ENCODE results near the gene HDDC3.

DNA sequence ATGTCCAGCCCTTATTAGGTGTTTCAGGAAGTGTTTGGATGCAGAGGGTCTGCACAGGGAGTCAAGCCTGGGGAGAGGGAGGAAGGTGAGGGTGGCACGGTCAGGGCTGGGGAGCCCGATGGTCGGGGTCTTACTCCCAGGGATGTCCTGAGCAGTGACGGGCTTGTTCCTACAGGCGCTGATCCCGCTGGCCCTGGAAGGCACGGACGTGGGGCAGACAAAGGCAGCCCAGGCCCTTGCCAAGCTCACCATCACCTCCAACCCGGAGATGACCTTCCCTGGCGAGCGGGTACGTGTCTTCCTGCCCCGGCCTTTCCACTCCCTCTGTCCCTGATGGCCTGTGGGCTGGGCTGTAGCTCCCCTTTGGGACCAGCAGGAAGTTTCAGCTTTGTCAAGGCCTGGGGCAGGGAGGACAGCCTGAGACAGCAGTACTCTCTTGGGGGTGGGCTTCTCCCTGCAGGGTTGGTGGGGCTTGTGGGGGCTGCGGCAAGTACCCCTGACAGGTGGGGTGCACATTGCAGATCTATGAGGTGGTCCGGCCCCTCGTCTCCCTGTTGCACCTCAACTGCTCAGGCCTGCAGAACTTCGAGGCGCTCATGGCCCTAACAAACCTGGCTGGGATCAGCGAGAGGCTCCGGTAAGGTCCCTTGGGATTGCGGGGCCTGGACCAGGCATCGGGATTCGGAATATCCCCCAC, 17.8 kb upstream of the HDDC3 start:
- TF ChIP-seq CREB1 (IDR thresholded peaks at IDR 0.05; ENCODE audit: low read depth) (no peak), YY1 (IDR thresholded peaks at IDR 0.05; ENCODE audit: low read depth) (no peak)

Data from Ishikawa (cell line).